GM12874 (cell line): ENCODE data around the gene MEGF8.

Source experiments
- TF ChIP-seq, protein P1 (sequence below): IDR thresholded peaks from 2 replicates; pipeline ENCODE4 v1.5.1; 2011; ENCODE audit warnings: low read depth, mild to moderate bottlenecking, control low read depth, low read length, moderate library complexity; ENCODE audit not compliant: insufficient read depth

Gene MEGF8

DNA sequence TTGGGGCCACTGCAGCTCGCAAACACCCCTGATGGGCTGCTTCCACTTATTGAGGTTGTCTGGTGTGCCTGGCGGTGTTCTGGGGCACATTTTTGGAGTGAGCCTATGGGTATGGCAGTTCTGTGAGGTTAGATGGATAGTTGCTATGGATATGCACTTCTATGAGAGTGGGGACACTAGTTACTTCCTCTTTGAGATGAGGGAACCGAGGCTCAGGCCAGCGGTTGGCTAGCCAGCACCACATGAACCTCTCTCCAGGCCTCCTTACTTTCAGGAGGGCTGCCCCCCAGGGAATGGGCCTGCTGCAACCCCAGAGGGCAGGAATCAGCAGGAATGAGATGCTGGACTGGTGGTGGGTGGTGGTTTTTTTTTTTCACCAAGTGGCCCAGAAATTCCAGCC, 37.0 kb upstream of the MEGF8 start:
- TF ChIP-seq, protein P1, sequence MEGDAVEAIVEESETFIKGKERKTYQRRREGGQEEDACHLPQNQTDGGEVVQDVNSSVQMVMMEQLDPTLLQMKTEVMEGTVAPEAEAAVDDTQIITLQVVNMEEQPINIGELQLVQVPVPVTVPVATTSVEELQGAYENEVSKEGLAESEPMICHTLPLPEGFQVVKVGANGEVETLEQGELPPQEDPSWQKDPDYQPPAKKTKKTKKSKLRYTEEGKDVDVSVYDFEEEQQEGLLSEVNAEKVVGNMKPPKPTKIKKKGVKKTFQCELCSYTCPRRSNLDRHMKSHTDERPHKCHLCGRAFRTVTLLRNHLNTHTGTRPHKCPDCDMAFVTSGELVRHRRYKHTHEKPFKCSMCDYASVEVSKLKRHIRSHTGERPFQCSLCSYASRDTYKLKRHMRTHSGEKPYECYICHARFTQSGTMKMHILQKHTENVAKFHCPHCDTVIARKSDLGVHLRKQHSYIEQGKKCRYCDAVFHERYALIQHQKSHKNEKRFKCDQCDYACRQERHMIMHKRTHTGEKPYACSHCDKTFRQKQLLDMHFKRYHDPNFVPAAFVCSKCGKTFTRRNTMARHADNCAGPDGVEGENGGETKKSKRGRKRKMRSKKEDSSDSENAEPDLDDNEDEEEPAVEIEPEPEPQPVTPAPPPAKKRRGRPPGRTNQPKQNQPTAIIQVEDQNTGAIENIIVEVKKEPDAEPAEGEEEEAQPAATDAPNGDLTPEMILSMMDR = no peak

DNA sequence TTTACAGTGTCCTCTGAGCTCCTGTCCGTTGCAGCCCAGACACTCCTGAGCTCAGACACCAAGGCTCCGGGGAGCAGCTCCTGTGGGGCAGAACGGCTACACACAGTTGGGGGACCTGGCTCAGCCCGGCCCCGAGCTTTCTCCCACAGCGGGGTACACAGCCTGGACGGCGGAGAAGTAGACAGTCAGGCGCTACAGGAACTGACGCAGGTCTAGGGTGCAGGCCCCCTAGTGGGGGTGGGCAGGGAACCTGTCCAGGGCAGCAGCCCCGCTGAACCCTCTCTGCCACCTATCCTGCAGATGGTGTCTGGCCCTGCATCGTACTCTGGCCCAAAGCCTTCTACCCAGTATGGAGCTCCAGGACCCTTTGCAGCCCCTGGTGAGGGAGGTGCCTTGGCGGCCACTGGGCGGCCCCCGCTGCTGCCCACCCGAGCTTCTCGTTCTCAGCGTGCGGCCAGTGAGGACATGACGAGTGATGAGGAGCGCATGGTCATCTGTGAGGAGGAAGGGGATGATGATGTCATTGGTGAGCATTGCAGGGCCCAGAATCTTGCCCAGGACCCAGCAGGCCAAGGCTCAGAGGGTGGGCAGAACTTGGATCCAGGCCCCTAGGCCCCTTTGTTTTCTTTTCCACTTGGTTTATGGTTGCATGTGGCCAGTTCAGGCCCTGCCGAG, 36.4 kb upstream of the MEGF8 start:
- TF ChIP-seq, protein P1 = no peak

DNA sequence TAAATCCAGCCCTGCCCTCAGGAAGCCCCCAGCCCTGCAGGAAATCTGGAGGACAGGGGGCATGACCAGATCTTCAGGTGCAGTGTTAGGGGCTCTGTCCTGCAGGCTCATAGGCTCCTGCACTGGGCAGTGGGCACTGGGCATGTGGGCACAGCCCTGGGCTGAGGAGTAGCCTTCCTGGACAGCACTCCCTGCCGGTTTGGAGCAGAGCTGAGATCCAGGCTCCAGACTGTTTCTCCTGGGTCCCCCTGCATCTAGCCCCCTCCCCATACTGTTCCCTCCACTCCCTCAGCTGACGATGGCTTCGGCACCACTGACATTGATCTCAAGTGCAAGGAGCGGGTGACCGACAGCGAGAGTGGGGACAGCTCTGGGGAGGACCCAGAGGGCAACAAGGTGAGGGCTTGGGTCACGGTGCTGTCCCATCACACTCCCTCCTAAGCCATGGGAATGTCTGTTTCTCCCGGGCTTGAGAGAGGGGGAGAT, 35.8 kb upstream of the MEGF8 start:
- TF ChIP-seq, protein P1 = no peak

DNA sequence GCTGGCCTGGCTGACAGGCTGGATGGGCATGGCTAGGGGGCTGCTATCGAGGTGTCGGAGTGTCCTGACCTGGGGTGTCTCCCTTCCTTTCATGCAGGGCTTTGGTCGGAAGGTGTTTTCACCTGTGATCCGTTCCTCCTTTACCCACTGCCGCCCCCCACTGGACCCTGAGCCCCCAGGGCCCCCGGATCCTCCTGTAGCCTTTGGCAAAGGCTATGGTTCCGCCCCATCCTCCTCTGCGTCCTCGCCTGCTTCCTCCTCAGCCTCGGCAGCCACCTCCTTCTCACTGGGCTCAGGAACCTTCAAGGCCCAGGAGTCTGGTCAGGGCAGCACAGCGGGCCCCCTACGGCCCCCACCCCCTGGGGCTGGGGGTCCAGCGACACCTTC, 35.3 kb upstream of the MEGF8 start:
- TF ChIP-seq, protein P1 = no peak

DNA sequence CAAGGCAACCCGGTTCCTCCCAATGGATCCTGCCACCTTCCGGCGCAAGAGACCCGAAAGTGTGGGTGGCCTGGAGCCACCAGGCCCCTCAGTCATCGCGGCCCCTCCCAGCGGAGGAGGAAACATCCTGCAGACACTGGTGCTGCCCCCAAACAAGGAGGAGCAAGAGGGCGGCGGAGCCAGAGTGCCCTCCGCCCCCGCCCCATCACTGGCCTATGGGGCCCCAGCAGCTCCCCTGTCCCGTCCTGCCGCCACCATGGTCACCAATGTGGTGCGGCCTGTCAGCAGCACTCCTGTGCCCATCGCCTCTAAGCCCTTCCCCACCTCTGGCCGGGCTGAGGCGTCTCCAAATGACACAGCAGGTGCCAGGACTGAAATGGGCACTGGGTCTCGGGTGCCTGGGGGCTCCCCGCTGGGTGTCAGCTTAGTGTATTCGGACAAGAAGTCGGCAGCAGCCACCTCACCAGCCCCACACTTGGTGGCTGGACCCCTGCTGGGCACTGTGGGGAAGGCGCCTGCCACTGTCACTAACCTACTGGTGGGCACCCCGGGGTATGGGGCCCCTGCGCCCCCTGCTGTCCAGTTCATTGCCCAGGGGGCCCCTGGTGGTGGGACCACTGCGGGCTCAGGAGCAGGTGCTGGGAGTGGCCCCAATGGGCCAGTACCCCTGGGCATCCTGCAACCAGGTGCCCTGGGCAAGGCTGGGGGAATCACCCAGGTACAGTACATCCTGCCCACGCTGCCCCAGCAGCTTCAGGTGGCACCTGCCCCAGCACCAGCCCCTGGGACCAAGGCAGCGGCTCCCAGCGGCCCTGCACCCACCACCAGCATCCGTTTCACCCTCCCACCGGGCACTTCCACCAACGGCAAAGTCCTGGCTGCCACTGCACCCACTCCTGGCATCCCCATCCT, 34.7 kb upstream of the MEGF8 start:
- TF ChIP-seq, protein P1 = peak; percentile 71

DNA sequence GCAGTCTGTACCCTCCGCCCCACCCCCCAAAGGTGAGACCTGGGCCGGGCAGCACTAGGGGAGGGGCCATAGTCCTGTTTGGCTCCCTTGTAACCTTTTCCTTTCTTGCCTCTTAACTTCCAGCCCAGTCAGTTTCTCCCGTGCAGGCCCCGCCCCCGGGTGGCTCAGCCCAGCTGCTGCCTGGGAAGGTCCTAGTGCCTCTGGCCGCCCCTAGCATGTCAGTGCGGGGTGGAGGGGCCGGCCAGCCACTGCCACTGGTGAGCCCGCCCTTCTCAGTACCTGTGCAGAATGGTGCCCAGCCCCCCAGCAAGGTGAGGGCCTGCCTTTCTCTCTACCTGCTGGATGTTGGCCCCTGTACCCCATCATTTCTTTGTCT, 34.0 kb upstream of the MEGF8 start:
- TF ChIP-seq, protein P1 = no peak
